Gastroesophageal sphincter (tissue), 4 donors: Measurements from ENCODE around the gene TCF12. TPM values are rescaled to one million over a fixed set of nuclear protein-coding genes. Genes with fewer than 3 reads are reported as not detected.

Experiments used
- ATAC-seq: fragments of 150-250 bp; one replicate; pipeline ENCODE4 v1.9.1; 2016; ENCODE audit warnings: mild to moderate bottlenecking, moderate library complexity
- H3K27ac ChIP-seq, 4 donors: fragments of 200-600 bp; sonication (generic) in 3 of 4; 1 replicate in 3 of 4; 2 replicates in 1 of 4; pipeline ENCODE4 v1.5.1; 2016 to 2019
- H3K27me3 ChIP-seq: fragments of 200-600 bp; sonication (generic); one replicate; pipeline ENCODE4 v1.5.1; 2019
- H3K36me3 ChIP-seq, 2 donors: fragments of 200-600 bp; sonication (generic); one replicate each; pipeline ENCODE4 v1.5.1; 2019; ENCODE audit warnings: control low read depth in 1 of 2
- H3K4me1 ChIP-seq, 3 donors: fragments of 200-600 bp; sonication (generic); 1 replicate in 2 of 3; 2 replicates in 1 of 3; pipeline ENCODE4 v1.5.1; 2016 to 2019; ENCODE audit warnings: control low read depth in 2 of 3
- H3K4me3 ChIP-seq, 2 donors: fragments of 200-600 bp; sonication (generic); one replicate each; pipeline ENCODE4 v1.5.1; 2019; ENCODE audit warnings: mild to moderate bottlenecking in 1 of 2, moderate library complexity in 1 of 2
- H3K9me3 ChIP-seq, 3 donors: fragments of 200-600 bp; sonication (generic); one replicate each; pipeline ENCODE4 v1.5.1; 2017 to 2019; ENCODE audit warnings: control low read depth in 2 of 3
- EP300 ChIP-seq: sonication (generic); formaldehyde crosslinking; IDR thresholded peaks from one replicate; pipeline ENCODE4 v1.6.1; 2017; ENCODE audit warnings: antibody characterized with exemption, mild to moderate bottlenecking
- POLR2A ChIP-seq, 2 donors: fragments of 450-650 bp; IDR thresholded peaks; one replicate each; pipeline ENCODE4 v1.6.1; 2017; ENCODE audit warnings: antibody characterized with exemption in 2 of 2, mild to moderate bottlenecking in 2 of 2, moderate library complexity in 1 of 2
- POLR2AphosphoS5 ChIP-seq: sonication (generic); formaldehyde crosslinking; IDR thresholded peaks from one replicate; pipeline ENCODE4 v1.6.1; 2017; ENCODE audit warnings: antibody characterized with exemption
- WGBS, 2 donors: methylation state at CpG; one replicate each; pipeline ENCODE4 v1.1.5; 2018; ENCODE audit warnings: low coverage in 1 of 2; 5-methylcytosine and 5-hydroxymethylcytosine counted together
- total RNA-seq, 4 donors: library from RNA; depleted of rRNA; stranded (reverse); fragments of >200 nt; gene quantifications; one replicate each; pipeline ENCODE4 v1.1.0, GENCODE V29; 2016
- TF ChIP-seq, protein P1 (sequence below), 4 experiments: fragments of 200-600 bp in 2 of 4; fragments of 450-650 bp in 2 of 4; sonication (generic) in 1 of 4; IDR thresholded peaks; one replicate each; pipeline ENCODE4 v1.5.1; 2017 to 2019; ENCODE audit warnings: antibody characterized with exemption in 4 of 4, mild to moderate bottlenecking in 2 of 4, moderate library complexity in 2 of 4

Gene TCF12
- total RNA-seq, 4 donors from 2014 or later: 78.1 to 194 (median 154) TPM

DNA sequence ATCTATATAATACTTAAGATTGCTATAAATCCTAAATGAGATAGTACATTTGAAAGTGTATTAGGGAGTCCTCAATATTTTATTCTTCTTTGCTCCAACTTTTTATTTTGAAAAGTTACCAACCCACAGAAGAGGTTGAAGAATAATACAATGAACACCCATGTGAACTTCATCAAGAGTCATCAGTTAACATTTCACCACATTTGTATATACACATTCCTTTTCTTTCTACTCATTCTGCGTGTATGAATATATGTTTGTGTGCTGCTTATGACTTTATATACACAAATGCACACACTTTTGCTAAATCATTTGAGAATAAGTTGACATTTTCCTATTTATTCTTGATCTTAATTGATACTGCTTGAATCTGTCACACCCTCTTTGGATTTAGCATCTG lies 264.6 kb downstream of the TCF12 start:
- H3K27me3 ChIP-seq: no peaks in the 10 kb centered on the region
- no peaks in the 10 kb centered on the region for H3K36me3 ChIP-seq
- peaks cover 0 to 17% (median 3%) of the 10 kb centered on the region in 3 donors for H3K4me1 ChIP-seq
- ATAC-seq: no peak
- no peaks in the 10 kb centered on the region for H3K9me3 ChIP-seq
- H3K4me3 ChIP-seq: no peak overlapping the region
- no peak for TF ChIP-seq EP300
- TF ChIP-seq, protein P1, sequence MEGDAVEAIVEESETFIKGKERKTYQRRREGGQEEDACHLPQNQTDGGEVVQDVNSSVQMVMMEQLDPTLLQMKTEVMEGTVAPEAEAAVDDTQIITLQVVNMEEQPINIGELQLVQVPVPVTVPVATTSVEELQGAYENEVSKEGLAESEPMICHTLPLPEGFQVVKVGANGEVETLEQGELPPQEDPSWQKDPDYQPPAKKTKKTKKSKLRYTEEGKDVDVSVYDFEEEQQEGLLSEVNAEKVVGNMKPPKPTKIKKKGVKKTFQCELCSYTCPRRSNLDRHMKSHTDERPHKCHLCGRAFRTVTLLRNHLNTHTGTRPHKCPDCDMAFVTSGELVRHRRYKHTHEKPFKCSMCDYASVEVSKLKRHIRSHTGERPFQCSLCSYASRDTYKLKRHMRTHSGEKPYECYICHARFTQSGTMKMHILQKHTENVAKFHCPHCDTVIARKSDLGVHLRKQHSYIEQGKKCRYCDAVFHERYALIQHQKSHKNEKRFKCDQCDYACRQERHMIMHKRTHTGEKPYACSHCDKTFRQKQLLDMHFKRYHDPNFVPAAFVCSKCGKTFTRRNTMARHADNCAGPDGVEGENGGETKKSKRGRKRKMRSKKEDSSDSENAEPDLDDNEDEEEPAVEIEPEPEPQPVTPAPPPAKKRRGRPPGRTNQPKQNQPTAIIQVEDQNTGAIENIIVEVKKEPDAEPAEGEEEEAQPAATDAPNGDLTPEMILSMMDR (IDR thresholded peaks at IDR 0.05): no peak
- TF ChIP-seq POLR2AphosphoS5: no peak
- TF ChIP-seq POLR2A (IDR thresholded peaks at IDR 0.05): no peak
- peak overlapping the region in 1 of 4 donors; percentile 39 for H3K27ac ChIP-seq
- 64 to 83% methylated on average over 1 of the region's 1 CpG for whole genome bisulfite sequencing, 2 donors

DNA sequence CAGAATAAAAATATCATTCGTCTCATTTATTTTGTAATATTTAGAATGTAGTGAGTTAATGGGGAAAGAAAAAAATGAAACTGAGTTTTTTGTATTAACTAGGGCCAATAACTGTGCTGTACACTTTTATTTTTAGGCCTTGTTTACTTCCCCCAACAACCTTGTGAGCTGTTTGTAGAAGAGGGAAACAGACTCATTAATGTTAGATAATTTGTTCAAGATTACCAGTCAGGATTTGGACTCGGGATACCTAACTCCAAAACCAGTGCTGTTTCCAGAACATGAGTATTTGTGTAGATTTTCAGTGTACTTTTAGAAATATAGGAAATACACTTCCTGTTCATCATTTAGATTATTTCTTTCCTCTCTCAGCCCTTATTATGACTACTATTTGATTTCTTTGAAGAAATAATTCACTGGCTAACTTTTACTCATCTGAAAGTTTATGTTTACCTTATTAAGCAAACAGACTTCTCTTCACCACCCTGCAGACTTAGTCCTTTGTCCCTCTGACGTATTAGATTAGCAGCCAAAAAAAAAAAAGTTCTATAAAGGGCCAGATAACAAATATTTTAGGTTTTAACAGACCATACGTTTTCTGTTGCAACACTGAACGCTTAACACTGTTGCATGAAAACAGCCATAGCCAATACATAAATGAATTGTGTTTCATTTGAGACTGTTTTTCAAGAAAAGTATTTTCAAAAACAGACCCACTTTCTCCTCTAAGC lies 265.3 kb downstream of the TCF12 start:
- Histone ChIP-seq H3K9me3 (no peaks in the 10 kb centered on the region), H3K4me3 (no peak overlapping the region), H3K4me1 (peaks cover 0 to 17% (median 3%) of the 10 kb centered on the region in 3 donors), H3K36me3 (no peaks in the 10 kb centered on the region), H3K27me3 (no peaks in the 10 kb centered on the region), H3K27ac (peak overlapping the region in 2 of 4 donors; percentile 34 to 39)
- 32 to 41% methylated on average over 5 of the region's 5 CpGs for WGBS, 2 donors
- ATAC-seq: no peak
- TF ChIP-seq EP300 (no peak), POLR2AphosphoS5 (no peak), POLR2A (IDR thresholded peaks at IDR 0.05) (no peak)
- TF ChIP-seq, protein P1 (IDR thresholded peaks at IDR 0.05): no peak

DNA sequence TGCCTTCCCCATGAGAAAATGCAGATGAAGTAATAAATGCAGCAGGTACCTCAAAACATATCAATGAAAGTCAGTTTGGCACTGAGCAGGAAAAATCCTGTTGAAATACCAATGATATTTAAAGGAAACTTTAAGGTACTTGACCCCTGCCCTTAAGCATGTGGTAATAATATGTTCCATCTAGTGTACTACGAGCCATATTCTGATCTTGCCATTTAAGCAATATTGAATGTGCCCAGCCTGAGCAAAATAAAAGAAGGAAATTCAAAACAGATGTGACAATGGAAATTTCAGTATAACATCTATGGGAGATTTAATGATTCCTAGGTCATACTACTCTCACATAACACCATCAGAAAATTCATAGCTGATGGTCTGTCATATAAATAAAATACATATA lies 266.1 kb downstream of the TCF12 start:
- Histone ChIP-seq H3K27me3 (no peaks in the 10 kb centered on the region), H3K36me3 (no peaks in the 10 kb centered on the region), H3K4me3 (no peak overlapping the region), H3K4me1 (peaks cover 0 to 21% (median 3%) of the 10 kb centered on the region in 3 donors), H3K9me3 (no peaks in the 10 kb centered on the region), H3K27ac (no peak overlapping the region)
- WGBS, 2 donors: 38 to 78% methylated on average over 1 of the region's 1 CpG
- ATAC-seq: no peak
- TF ChIP-seq, protein P1 (IDR thresholded peaks at IDR 0.05): no peak
- no peak for TF ChIP-seq EP300
- no peak for TF ChIP-seq POLR2A (IDR thresholded peaks at IDR 0.05)
- TF ChIP-seq POLR2AphosphoS5: no peak

DNA sequence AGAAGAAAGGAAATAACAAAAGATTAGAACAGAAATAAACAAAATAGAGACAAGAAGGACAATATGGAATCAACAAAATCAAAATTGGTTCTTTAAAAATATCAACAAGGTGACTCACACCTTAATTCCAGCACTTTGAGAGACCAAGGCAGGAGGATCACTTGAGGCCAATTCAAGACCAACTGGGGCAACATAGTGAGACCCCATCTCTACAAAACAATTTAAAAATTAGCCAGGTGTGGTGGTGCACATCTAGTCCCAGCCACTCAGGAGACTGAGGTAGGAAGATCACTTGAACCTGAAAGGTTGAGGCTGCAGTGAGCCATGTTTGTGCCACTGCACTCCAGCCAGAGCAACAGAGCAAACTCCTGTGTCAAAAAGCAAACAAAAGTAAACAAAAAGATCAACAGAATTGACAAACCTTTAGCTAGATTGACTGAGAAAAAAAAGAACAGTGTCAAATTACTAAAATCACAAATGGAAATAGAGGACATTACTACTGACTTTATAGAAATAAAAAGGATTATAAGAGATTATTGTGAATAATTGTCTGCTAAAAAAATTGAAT lies 267.1 kb downstream of the TCF12 start:
- H3K27ac ChIP-seq: no peak overlapping the region
- ATAC-seq: no peak
- H3K9me3 ChIP-seq: no peaks in the 10 kb centered on the region
- TF ChIP-seq EP300 (no peak), POLR2AphosphoS5 (no peak), POLR2A (IDR thresholded peaks at IDR 0.05) (no peak)
- TF ChIP-seq, protein P1 (IDR thresholded peaks at IDR 0.05): no peak
- no peak overlapping the region for H3K4me3 ChIP-seq
- peaks cover 0 to 26% (median 3%) of the 10 kb centered on the region in 3 donors for H3K4me1 ChIP-seq
- no peaks in the 10 kb centered on the region for H3K36me3 ChIP-seq
- no peaks in the 10 kb centered on the region for H3K27me3 ChIP-seq

DNA sequence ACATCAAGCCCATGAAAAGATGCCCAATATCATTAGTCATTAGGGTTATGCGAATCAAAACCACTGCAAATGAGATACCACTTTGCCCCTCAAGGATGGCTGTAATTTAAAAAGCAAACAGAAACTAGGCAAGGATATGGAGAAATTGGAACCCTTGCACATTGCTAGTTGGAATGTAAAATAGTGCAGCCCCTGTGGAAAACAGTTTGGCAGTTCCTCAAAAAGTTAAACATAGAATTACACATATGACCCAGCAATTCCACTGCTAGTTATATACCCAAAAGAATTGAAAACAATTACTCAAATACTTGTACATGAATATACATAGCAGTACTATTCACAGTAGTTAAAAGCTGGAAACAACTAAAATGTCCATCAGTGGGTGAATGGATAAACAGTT lies 271.0 kb downstream of the TCF12 start:
- 67 to 100% methylated on average over 1 of the region's 1 CpG for WGBS, 2 donors
- Histone ChIP-seq H3K36me3 (peaks cover 0 to 28% of the 10 kb centered on the region in 2 donors), H3K4me1 (peaks cover 0 to 9% (median 3%) of the 10 kb centered on the region in 3 donors), H3K9me3 (no peaks in the 10 kb centered on the region), H3K4me3 (no peak overlapping the region), H3K27me3 (no peaks in the 10 kb centered on the region), H3K27ac (no peak overlapping the region)
- ATAC-seq: no peak
- TF ChIP-seq, protein P1 (IDR thresholded peaks at IDR 0.05): no peak
- TF ChIP-seq POLR2A (IDR thresholded peaks at IDR 0.05) (no peak), EP300 (no peak), POLR2AphosphoS5 (no peak)
